Mesenteric fat pad (tissue), 1 donor: ENCODE measurements around the gene SLC38A10. TPM values are rescaled to one million over a fixed set of nuclear protein-coding genes. Genes with fewer than 3 reads are reported as not detected.

ENCODE experiments used
- DNase-seq: peaks from one replicate; pipeline ENCODE4 v3.0.0-alpha.2; 2020; ENCODE audit warnings: low spot score
- total RNA-seq: library from RNA; stranded (reverse); fragmentation: NEBNext Ultra II Directional; extraction: Animal tissue kit (Norgen Biotek cat#: 25700); gene quantifications from one replicate; pipeline ENCODE4 v1.2.1, GENCODE V29; 2021
- donor health status: DM: yes; HTN: yes; CAD: no.

SLC38A10 gene
- total RNA-seq, 1 donor from 2014 or later: 88.0 TPM

DNA sequence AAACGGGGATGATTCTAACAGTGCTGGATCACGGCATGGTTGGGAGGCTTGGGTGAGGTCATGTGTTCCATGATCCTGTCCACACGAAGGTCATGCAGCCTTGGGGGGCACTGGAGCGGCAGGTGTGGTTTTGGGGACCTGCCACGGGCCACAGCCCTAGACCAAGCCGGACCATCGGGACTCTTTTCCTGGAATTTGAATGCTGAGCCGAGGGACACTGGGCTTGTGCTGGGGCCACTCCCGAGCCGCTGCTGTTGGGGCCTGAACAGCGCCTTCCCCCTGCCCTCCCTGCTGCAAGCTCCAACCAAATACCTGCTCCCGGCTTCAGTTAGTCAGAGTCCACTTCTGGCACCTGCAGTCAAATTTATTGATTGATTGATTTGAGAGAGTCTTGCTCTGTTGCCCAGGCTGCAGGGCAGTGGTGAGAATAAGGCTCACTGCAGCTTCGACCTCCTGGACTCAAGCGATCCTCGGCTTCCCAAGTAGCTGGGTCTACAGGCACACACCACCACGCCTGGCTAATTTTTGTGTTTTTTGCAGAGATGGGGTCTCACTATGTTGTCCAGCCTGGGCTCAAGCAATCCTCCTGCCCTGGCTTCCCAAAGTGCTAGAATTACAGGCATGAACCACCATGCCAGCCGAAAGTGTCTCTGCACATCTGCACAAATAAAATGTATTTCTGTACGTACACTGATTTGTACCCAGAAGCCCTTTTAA lies 37.2 kb upstream of the SLC38A10 start:
- no peak for DNase-seq

GRCh38 chr17:81331527-81332043 lies 36.5 kb upstream of the SLC38A10 start:
- no peak for DNase-seq

- no peak for DNase-seq
Observed at GRCh38 chr17:81330884-81331245, 35.8 kb upstream of the SLC38A10 start.

DNA sequence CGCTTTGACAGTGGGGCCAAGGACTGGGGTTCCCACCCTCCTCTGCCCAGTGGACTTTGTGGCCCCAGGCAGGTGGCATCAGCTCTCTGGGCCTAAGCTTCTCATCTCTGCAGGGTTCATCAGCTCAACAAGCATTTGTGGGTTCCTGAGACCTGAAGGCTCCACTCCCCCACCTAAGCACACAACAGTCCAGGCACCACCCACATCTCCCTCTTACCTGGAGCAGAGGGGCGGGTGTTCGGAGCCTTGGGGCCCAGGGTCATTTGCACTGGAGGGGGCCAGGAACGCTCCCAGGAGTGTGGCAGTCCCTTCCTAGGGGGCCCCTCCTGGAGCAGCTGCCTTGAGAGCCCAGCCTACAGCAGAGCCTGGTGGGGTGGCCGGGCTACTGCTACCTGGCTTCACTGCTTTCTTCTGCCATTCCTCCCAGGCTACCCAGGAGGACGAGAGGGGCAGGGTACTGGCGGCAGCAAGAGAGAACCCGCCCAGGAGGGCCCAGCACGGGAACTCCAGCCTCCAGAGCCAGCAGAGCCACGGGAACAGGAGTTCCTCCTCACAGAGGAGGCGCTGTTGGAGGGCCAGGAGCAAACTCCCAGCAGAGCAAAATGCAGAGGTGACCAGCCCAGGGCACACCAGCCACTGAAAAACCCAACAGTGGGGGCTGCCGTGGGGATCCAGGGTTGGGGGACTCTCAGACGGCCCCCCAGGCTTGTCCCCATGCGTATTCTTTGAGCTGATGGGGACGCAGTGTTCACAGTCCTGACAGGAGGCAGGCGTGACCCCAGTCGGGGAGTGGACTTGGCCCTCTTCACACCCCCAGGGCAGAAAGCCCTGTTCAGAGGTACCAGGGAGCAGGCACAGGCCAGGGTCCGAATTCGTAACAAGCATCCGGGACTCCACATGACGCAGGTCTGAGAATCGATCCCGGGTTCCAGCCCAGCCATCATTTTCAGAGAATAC lies 35.1 kb upstream of the SLC38A10 start:
- DNase-seq: no peak

DNA sequence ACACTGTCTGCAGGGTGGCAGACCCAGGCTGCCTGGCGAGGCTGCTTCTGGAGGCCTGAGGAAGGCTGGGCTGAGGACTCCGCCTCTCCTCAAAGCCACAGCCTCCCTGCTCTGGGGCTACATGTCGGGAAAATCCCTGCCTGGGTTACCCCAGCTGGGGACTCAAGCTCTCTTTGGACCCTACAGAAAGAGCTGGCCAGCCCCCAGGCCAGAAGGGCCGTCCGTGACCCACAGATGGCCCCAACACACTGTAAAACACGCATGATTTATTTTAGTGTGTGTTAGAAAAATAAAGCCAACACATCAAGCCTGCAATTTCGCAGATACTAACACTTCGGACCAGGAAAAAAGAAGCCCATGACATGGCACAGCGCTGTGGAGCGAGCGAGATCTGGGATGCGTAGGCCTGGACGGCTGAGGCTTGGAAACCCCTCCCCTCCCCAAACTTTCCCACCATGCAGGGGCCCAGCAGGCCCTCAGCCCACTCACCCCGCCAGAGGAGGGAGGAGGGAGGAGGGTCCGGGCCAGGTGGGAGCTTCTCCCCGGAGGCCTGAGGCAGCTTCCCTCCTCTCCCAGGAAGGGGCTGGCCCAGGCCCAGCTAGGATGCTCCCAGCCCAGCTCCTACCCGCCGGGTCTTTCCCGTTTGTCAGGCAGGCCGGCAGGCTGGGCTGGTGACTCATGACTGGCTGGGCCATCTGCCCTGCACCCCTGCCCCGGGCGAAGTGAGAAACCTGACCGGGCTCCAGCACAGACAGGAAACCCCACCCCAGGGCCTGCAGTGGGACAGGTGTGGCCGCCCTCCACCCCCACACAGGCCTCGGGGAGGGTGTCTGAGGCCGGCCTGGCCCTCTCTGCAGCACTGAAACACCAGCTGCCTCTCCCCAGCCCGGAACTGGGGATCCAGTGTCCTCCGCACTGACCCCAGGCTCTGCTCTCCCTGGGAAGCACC lies 34.1 kb upstream of the SLC38A10 start:
- peak; percentile 94 for DNase-seq

GRCh38 chr17:81328489-81328888 lies 33.4 kb upstream of the SLC38A10 start:
- no peak for DNase-seq

DNA sequence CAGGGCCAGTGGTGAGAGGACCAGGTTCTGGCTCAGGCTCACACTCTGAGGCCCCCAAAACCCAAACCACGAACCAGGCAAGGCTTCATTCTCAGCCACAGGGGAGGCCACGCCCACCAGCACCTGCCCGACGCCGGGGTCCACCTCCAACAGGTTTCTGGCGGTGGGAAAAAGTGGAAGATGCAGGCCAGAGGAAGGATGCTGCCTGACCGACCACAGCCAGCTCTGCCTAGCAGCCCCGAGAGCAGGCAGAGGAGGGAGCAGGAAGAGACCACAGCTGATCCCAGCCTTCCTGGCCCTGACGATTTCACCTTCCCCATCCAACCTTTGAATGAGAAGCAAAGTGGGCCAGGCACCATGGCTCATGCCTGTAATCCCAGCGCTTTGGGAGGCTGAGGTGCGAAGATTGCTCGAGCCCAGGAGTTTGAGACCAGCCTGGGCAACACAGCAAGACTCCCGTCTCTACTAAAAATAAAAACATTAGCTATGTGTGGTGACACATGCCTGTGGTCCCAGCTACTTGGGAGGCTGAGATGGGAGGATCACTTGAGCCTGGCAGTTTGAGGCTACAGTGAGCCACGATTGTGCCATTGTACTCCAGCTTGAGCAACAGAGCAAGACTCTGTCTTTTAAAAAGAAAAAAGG lies 30.7 kb upstream of the SLC38A10 start:
- no peak for DNase-seq

DNA sequence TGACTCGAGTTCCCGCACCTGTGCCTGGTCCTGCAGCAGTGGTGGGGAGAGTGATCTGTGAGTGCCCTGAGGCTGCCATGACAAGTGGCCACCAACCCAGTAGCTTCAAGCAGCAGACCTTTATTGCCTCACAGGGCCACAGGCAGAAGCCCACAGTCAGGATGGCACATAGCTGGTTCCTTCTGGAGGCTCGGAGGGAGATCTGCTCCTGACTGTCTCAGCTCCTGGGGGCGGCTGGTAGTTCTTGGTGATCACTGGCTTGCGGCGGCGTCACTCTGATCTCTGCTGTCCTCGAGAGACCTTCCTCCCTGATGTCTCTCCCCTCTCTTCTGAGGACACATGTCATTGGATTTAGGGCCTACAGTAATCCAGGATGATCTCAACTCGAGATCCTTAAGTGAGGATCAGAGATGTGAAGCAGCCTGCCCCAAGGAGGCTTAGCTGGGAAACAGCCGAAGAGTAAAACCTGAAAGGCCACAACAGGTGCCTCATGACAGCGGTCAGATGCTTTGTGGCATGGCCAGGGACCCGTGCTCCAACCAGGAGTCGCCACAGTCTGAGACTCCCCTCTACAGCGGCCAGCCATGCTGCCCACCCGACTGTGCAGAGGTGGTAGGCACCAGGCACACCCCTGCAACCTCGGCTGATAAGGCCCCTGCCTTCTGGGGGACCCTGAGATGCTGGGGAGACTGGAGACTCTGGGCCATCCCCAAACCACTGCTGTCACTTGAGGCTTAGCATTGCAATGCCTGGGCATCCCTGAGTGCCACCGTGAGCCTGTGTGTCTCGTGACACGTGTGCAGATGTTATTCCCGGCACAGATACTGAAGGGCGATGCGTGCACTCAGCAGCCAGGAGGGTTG lies 30.0 kb upstream of the SLC38A10 start:
- no peak for DNase-seq

- DNase-seq: no peak
Observed at GRCh38 chr17:81324177-81324850, 29.2 kb upstream of the SLC38A10 start.

GRCh38 chr17:81323411-81323868 lies 28.3 kb upstream of the SLC38A10 start:
- no peak for DNase-seq

GRCh38 chr17:81323083-81323369 lies 27.9 kb upstream of the SLC38A10 start:
- no peak for DNase-seq

DNA sequence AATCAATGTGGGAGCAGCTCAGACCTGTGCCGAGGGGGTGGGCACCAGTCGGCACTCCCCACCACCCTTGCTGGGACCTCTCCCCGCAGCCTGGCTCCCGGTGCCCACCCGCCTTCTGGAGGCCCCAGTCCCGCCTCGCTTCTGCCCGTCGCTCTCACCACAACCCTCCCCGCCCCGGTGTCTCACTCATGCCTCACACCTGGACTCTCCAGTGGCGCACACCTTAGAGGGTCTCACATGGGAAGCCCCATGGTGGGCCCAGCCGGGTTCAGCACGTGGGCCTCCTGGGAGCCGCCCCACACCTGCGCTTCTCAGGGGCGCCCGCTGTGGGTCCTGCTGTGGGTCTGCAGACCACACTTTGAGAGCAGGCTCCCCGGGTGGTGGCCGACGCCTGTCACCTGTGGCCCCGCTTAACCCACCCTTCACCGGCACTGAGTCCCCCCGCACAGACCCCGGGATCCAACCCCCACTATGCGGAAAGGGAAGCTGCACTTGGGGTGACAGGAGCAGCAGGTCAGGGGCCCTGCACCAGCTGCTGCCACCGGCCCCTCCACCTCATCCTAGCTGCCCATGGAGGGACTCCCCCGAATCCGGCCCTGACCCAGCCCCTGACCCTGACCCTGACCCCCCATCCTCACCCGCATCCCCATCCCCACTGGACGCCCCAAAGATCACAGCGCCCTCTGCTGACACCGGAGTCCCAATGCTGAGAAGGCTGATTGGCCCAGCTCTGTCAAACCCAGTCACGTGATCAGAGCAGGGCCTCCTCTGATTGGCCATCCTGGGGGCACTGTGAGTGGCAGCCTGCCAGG lies 27.4 kb upstream of the SLC38A10 start:
- no peak for DNase-seq

DNA sequence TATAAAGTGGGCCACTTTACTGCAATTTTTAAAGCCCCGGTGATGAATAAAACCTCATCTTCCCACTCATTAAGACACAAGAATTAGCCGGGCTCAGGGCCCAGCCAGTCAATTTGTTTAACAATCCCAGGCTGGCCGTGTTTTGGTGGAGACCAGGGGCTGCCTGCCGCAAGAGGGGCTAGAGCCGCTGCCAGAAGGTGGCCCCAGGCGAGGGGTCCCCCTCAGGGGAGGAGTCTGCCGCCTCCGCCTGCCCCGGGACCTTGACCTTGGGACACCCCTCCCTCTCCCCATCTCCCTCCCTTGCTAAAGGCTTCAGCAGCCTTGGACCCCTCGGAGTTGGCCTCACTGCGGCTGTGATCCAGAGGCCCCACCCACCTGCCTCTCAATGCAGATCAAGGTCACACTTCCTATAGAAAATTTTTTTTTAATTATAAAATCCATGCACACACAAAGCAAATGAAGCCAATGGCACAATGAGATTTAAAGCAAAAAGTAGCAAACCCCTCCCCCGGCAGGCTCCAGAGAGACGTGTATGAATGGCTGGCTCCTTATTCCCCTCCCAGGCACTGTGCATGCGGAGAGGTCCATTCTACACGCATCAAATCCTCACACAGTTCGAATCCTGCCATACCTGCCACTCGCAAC lies 23.0 kb upstream of the SLC38A10 start:
- no peak for DNase-seq

GRCh38 chr17:81317530-81317821 lies 22.4 kb upstream of the SLC38A10 start:
- DNase-seq: no peak

DNA sequence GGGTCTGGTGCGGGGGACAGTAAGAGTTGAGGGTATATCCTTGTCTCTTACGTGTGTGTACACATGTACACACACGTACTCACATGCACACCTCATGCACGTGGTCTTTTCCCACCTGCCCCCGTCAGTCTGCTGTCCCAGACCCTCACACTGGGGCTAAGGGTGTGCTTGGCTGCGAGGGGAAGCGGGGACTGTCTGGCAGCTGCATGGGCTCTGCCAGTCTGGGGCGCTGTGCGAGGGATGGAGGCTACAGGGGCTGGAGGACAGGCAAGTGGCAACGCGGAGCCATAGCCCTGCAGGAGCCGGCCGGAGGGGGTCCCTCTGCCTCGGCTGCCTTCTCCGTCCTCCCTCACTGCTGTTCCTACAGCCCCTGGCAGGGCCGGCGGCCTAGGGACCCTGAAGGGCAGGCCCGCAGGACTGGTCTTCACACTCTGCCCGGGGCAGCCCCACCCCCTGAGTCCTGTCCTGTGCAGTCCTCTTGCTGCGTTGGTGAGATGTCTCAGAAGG lies 20.8 kb upstream of the SLC38A10 start:
- DNase-seq: no peak

GRCh38 chr17:81315129-81315884 lies 20.2 kb upstream of the SLC38A10 start:
- DNase-seq: no peak
